ENCODE measurements around the gene PLPPR3. TPM values are rescaled to one million over a fixed set of nuclear protein-coding genes. Genes with fewer than 3 reads are reported as not detected.

The PLPPR3 gene
- polyA plus RNA-seq, 1 donor (not counting 4 experiments of a cell fraction or from before 2014, with no cell fraction given): not detected

- no peak overlapping the region for H3K4me3 ChIP-seq (ENCODE audit: control insufficient read depth in 2 of 3, extremely low read depth in 1 of 3, insufficient read depth in 2 of 3, low read depth in 1 of 3, low read length in 3 of 3)
- H2AFZ ChIP-seq (ENCODE audit: control insufficient read depth, low read length): no peak overlapping the region
- H3K9me3 ChIP-seq (ENCODE audit: control insufficient read depth, low read depth, low read length): no peaks in the 10 kb centered on the region
- H3K79me2 ChIP-seq (ENCODE audit: control insufficient read depth, insufficient read depth, low read length): no peaks in the 10 kb centered on the region
- dilution Hi-C loops (cut with MboI; ENCODE audit: extremely low pct_ligation_motif_present, low sequenced_read_pairs): no loop called here
- peaks cover 13 to 20% of the 10 kb centered on the region in 2 experiments for H3K36me3 ChIP-seq (ENCODE audit: control insufficient read depth in 2 of 2, extremely low read depth in 1 of 2, insufficient read depth in 2 of 2, low read length in 2 of 2)
- no peaks in the 10 kb centered on the region for H3K27me3 ChIP-seq (ENCODE audit: control insufficient read depth, extremely low read depth, insufficient read depth, low read length)
- TF ChIP-seq CTCF (optimal IDR thresholded peaks at IDR 0.05 in 1 of 3, IDR thresholded peaks at IDR 0.05 in 1 of 3, conservative IDR thresholded peaks at IDR 0.05 in 1 of 3; ENCODE audit: extremely low read depth in 1 of 3, insufficient read depth in 2 of 3, low read length in 3 of 3) (no peak), EZH2 (IDR thresholded peaks at IDR 0.05; ENCODE audit: low read length) (no peak)
- no peak overlapping the region for H3K4me2 ChIP-seq (ENCODE audit: control insufficient read depth, extremely low read depth, insufficient read depth, low read depth, low read length)
- no peak overlapping the region for H3K9ac ChIP-seq (ENCODE audit: control insufficient read depth, extremely low read depth, insufficient read depth, low read length)
- DNase-seq (ENCODE audit: low read depth, low spot score) (no peak), FAIRE-seq (no peak)
- H3K4me1 ChIP-seq (ENCODE audit: control insufficient read depth, extremely low read depth, insufficient read depth, low read length): no peaks in the 10 kb centered on the region
- no peak overlapping the region for H3K27ac ChIP-seq (ENCODE audit: control insufficient read depth, insufficient read depth, low read length)
- no peaks in the 10 kb centered on the region for H4K20me1 ChIP-seq (ENCODE audit: control insufficient read depth, extremely low read depth, insufficient read depth, low read length)
- no peaks in the 10 kb centered on the region for H3K9me1 ChIP-seq (ENCODE audit: control insufficient read depth, extremely low read depth, insufficient read depth, low read length)
Observed at GRCh38 chr19:765179-765738, 56.5 kb downstream of the PLPPR3 start.

- Histone ChIP-seq H2AFZ (ENCODE audit: control insufficient read depth, low read length) (no peak overlapping the region), H3K27ac (ENCODE audit: control insufficient read depth, insufficient read depth, low read length) (no peak overlapping the region), H3K9me3 (ENCODE audit: control insufficient read depth, low read depth, low read length) (no peaks in the 10 kb centered on the region), H3K36me3 (ENCODE audit: control insufficient read depth in 2 of 2, extremely low read depth in 1 of 2, insufficient read depth in 2 of 2, low read length in 2 of 2) (peaks cover 13 to 26% of the 10 kb centered on the region in 2 experiments), H3K27me3 (ENCODE audit: control insufficient read depth, extremely low read depth, insufficient read depth, low read length) (no peaks in the 10 kb centered on the region), H4K20me1 (ENCODE audit: control insufficient read depth, extremely low read depth, insufficient read depth, low read length) (no peaks in the 10 kb centered on the region), H3K4me3 (ENCODE audit: control insufficient read depth in 2 of 3, extremely low read depth in 1 of 3, insufficient read depth in 2 of 3, low read depth in 1 of 3, low read length in 3 of 3) (no peak overlapping the region), H3K9me1 (ENCODE audit: control insufficient read depth, extremely low read depth, insufficient read depth, low read length) (no peaks in the 10 kb centered on the region), H3K4me1 (ENCODE audit: control insufficient read depth, extremely low read depth, insufficient read depth, low read length) (no peaks in the 10 kb centered on the region), H3K9ac (ENCODE audit: control insufficient read depth, extremely low read depth, insufficient read depth, low read length) (no peak overlapping the region), H3K79me2 (ENCODE audit: control insufficient read depth, insufficient read depth, low read length) (no peaks in the 10 kb centered on the region), H3K4me2 (ENCODE audit: control insufficient read depth, extremely low read depth, insufficient read depth, low read depth, low read length) (no peak overlapping the region)
- DNase-seq (ENCODE audit: low read depth, low spot score) (no peak), FAIRE-seq (no peak)
- no peak for TF ChIP-seq CTCF (optimal IDR thresholded peaks at IDR 0.05 in 1 of 3, IDR thresholded peaks at IDR 0.05 in 1 of 3, conservative IDR thresholded peaks at IDR 0.05 in 1 of 3; ENCODE audit: extremely low read depth in 1 of 3, insufficient read depth in 2 of 3, low read length in 3 of 3)
- TF ChIP-seq EZH2 (IDR thresholded peaks at IDR 0.05; ENCODE audit: low read length): no peak
- dilution Hi-C loops (cut with MboI; ENCODE audit: extremely low pct_ligation_motif_present, low sequenced_read_pairs): no loop called here
Observed at GRCh38 chr19:764301-764700, 57.5 kb downstream of the PLPPR3 start.

Measured in keratinocyte (primary cell).